ENCODE measurements around the gene OR4K13.

- no peak for TF ChIP-seq CTCF (IDR thresholded peaks at IDR 0.05; ENCODE audit: low read length)
- TF ChIP-seq EZH2 (IDR thresholded peaks at IDR 0.05; ENCODE audit: borderline replicate concordance, low read length), result no peak
These were observed 8.4 kb upstream of the OR4K13 start for GRCh38 chr14:20044243-20044642.
